Measurements from ENCODE around the gene KRTAP10-11.

KRTAP10-11 gene

DNA sequence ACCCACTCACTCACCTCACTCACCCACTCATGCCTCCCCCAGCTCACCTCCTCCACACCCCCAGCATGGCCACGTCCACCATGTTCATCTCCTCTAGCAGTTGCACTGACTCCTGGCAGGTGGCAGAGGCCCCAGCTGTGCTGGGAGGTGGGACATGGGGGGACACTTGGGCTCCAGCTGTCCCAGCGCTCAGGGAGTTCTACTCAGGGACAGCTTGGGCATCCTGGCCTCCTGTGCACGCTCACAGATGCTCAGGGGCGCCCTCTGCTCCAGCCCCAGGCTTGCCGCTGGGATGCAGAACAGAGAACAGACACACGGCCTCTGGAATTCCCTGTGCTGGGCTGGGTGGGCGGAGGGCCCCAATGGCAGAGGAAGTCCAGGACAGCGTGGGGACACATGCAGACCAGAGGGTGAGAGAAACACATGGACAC is 29.1 kb upstream of the KRTAP10-11 start:
- ATAC-seq (ENCODE audit: insufficient read depth, low read depth) = no peak

DNA sequence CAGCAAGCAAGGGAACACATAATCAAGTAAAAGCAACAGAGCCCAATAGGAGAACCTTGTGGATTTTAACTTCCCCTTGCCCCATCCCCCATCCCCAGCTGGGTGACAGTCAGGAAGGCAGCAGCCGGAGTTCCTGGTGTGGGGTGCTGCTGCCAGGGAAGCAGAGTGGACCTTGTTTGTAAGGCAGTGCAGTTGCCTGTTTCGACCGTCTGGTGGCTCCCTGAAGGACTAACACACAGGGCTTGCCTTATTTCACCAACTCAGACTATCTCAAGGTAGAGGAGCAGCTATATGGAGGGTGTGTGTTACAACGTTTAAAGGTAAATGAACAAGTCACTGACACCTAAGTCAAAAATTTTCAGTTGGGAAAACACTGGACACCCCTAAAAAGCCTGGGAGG is 27.7 kb upstream of the KRTAP10-11 start:
- no peaks in the 10 kb centered on the region for H3K4me1 ChIP-seq (ENCODE audit: insufficient read depth, low read length)
- H3K9ac ChIP-seq (ENCODE audit: low read depth, low read length) = no peak overlapping the region
- no peaks in the 10 kb centered on the region for H3K27me3 ChIP-seq (ENCODE audit: insufficient read depth, low read length, poor library complexity)
- H4K20me1 ChIP-seq (ENCODE audit: insufficient read depth, low read length) = no peaks in the 10 kb centered on the region
- no peak overlapping the region for H2AFZ ChIP-seq (ENCODE audit: low read depth, low read length)
- H3K9me3 ChIP-seq (ENCODE audit: insufficient read depth, low read length, severe bottlenecking) = peaks cover 17% of the 10 kb centered on the region
- TF ChIP-seq, protein P1, sequence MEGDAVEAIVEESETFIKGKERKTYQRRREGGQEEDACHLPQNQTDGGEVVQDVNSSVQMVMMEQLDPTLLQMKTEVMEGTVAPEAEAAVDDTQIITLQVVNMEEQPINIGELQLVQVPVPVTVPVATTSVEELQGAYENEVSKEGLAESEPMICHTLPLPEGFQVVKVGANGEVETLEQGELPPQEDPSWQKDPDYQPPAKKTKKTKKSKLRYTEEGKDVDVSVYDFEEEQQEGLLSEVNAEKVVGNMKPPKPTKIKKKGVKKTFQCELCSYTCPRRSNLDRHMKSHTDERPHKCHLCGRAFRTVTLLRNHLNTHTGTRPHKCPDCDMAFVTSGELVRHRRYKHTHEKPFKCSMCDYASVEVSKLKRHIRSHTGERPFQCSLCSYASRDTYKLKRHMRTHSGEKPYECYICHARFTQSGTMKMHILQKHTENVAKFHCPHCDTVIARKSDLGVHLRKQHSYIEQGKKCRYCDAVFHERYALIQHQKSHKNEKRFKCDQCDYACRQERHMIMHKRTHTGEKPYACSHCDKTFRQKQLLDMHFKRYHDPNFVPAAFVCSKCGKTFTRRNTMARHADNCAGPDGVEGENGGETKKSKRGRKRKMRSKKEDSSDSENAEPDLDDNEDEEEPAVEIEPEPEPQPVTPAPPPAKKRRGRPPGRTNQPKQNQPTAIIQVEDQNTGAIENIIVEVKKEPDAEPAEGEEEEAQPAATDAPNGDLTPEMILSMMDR (IDR thresholded peaks at IDR 0.05; ENCODE audit: borderline replicate concordance, extremely low read depth, low read length, poor library complexity, severe bottlenecking) = no peak
- TF ChIP-seq EZH2 (IDR thresholded peaks at IDR 0.05; ENCODE audit: borderline replicate concordance, low read depth, low read length, severe bottlenecking) = no peak
- no peak overlapping the region for H3K4me2 ChIP-seq (ENCODE audit: insufficient read depth, low read length)
- DNase-seq = no peak
- no peaks in the 10 kb centered on the region for H3K36me3 ChIP-seq (ENCODE audit: insufficient read depth, low read length)
- H3K79me2 ChIP-seq (ENCODE audit: insufficient read depth, low read length) = no peaks in the 10 kb centered on the region
- ATAC-seq (ENCODE audit: insufficient read depth, low read depth) = no peak
- no peak overlapping the region for H3K4me3 ChIP-seq (ENCODE audit: low read depth in 1 of 2, low read length in 2 of 2)
- H3K27ac ChIP-seq (ENCODE audit: low read length) = no peak overlapping the region

More for the DNA sequence above, 29.1 kb upstream of the KRTAP10-11 start:
- no peak overlapping the region for H3K4me3 ChIP-seq (ENCODE audit: low read depth in 1 of 2, low read length in 2 of 2)
- no peak for DNase-seq
- H3K79me2 ChIP-seq (ENCODE audit: insufficient read depth, low read length) = no peaks in the 10 kb centered on the region
- no peak overlapping the region for H3K9ac ChIP-seq (ENCODE audit: low read depth, low read length)
- H2AFZ ChIP-seq (ENCODE audit: low read depth, low read length) = no peak overlapping the region
- H3K36me3 ChIP-seq (ENCODE audit: insufficient read depth, low read length) = no peaks in the 10 kb centered on the region
- peaks cover 15% of the 10 kb centered on the region for H3K9me3 ChIP-seq (ENCODE audit: insufficient read depth, low read length, severe bottlenecking)
- TF ChIP-seq EZH2 (IDR thresholded peaks at IDR 0.05; ENCODE audit: borderline replicate concordance, low read depth, low read length, severe bottlenecking) = no peak
- TF ChIP-seq, protein P1 (IDR thresholded peaks at IDR 0.05; ENCODE audit: borderline replicate concordance, extremely low read depth, low read length, poor library complexity, severe bottlenecking) = no peak
- H4K20me1 ChIP-seq (ENCODE audit: insufficient read depth, low read length) = no peaks in the 10 kb centered on the region
- no peak overlapping the region for H3K27ac ChIP-seq (ENCODE audit: low read length)
- H3K4me2 ChIP-seq (ENCODE audit: insufficient read depth, low read length) = no peak overlapping the region
- H3K27me3 ChIP-seq (ENCODE audit: insufficient read depth, low read length, poor library complexity) = no peaks in the 10 kb centered on the region
- H3K4me1 ChIP-seq (ENCODE audit: insufficient read depth, low read length) = no peaks in the 10 kb centered on the region

DNA sequence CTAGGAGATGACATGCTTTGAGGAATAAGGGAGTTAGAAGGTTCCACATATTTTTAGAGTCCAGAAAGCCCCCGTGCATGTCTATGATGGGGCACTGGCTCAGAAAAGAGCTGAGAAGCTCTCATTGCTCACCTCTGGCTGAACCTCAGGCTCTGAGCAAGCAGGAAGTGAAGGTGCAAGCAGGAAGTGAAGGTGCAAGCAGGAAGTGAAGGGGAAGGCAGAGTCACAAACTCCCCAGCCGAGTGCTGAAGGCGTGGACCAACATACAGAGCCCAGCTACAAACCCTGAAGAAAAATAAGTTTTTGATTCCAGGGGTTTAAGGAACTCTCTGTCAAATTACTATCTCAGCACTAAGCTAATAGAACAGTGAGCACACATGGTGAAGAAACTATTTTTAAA is 27.3 kb upstream of the KRTAP10-11 start:
- no peak for DNase-seq

More for the DNA sequence above, 27.3 kb upstream of the KRTAP10-11 start:
- 0 out of 3 replicates have a peak, but pooled peaks have one; percentile 39 for ATAC-seq (ENCODE audit: insufficient read depth, low read depth)
- no peak for TF ChIP-seq EZH2 (IDR thresholded peaks at IDR 0.05; ENCODE audit: borderline replicate concordance, low read depth, low read length, severe bottlenecking)
- TF ChIP-seq, protein P1 (IDR thresholded peaks at IDR 0.05; ENCODE audit: borderline replicate concordance, extremely low read depth, low read length, poor library complexity, severe bottlenecking) = no peak
- Histone ChIP-seq H3K79me2 (ENCODE audit: insufficient read depth, low read length) (no peaks in the 10 kb centered on the region), H3K9me3 (ENCODE audit: insufficient read depth, low read length, severe bottlenecking) (peaks cover 17% of the 10 kb centered on the region), H3K4me3 (ENCODE audit: low read depth in 1 of 2, low read length in 2 of 2) (no peak overlapping the region), H3K27me3 (ENCODE audit: insufficient read depth, low read length, poor library complexity) (no peaks in the 10 kb centered on the region), H4K20me1 (ENCODE audit: insufficient read depth, low read length) (no peaks in the 10 kb centered on the region), H3K36me3 (ENCODE audit: insufficient read depth, low read length) (no peaks in the 10 kb centered on the region), H2AFZ (ENCODE audit: low read depth, low read length) (no peak overlapping the region), H3K9ac (ENCODE audit: low read depth, low read length) (no peak overlapping the region), H3K4me1 (ENCODE audit: insufficient read depth, low read length) (no peaks in the 10 kb centered on the region), H3K27ac (ENCODE audit: low read length) (no peak overlapping the region), H3K4me2 (ENCODE audit: insufficient read depth, low read length) (no peak overlapping the region)

Measured in DND-41 (cell line).